ENCODE results near the gene ACP4.

The ACP4 gene

DNA sequence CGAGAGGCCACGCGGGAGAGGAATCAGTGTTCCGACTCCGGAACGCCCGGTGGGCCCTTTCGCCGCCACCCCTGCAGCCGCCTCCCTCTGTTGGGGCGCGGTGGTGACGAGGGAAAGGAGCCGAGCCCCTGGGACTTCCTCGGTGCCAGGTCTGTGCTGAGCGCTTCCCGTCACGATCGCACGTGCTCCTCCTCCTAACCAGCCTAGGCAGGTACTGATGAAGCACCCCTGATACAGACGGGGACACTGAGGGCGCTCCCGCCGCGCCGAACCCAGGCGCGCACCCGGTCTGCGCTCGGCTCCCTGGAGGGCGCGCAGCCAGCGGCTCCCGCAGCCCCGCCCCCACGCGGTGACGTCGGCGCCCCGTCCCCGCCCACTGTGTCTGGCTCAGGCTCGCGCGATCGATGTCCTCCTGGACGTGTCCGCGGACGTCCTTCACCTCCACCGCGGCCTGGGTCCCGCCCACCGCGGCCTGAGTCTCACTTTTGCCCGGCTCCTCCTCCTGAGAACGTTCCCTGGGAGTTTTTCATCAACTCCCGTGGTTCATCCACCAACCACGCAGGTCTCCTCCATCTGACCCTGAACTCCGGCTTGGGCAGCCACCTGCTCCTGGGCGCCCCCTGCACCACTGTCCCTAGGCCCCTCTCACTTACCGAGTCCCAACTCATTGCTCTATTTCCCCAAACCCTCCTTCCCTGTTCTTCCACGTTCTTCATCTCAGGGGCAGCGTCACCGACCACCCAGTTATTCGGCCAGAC, 45.7 kb downstream of the ACP4 start:
- H4K20me1 ChIP-seq (ENCODE audit: insufficient read depth, low read length): no peaks in the 10 kb centered on the region
- no peaks in the 10 kb centered on the region for H3K9me3 ChIP-seq (ENCODE audit: insufficient read depth, low read length)
- H3K36me3 ChIP-seq (replicated peaks; ENCODE audit: low read depth, low read length): no peaks in the 10 kb centered on the region
- no peak overlapping the region for H3K27ac ChIP-seq (ENCODE audit: low read length)
- H2AFZ ChIP-seq (ENCODE audit: low read depth, low read length): peak overlapping the region; percentile 76
- peaks cover 6% of the 10 kb centered on the region for H3K4me1 ChIP-seq (ENCODE audit: low read length)
- H3K9ac ChIP-seq (ENCODE audit: low read length): peak overlapping the region; percentile 62
- no peak for TF ChIP-seq EZH2phosphoT487 (IDR thresholded peaks at IDR 0.05; ENCODE audit: low read depth)
- TF ChIP-seq, protein P1, sequence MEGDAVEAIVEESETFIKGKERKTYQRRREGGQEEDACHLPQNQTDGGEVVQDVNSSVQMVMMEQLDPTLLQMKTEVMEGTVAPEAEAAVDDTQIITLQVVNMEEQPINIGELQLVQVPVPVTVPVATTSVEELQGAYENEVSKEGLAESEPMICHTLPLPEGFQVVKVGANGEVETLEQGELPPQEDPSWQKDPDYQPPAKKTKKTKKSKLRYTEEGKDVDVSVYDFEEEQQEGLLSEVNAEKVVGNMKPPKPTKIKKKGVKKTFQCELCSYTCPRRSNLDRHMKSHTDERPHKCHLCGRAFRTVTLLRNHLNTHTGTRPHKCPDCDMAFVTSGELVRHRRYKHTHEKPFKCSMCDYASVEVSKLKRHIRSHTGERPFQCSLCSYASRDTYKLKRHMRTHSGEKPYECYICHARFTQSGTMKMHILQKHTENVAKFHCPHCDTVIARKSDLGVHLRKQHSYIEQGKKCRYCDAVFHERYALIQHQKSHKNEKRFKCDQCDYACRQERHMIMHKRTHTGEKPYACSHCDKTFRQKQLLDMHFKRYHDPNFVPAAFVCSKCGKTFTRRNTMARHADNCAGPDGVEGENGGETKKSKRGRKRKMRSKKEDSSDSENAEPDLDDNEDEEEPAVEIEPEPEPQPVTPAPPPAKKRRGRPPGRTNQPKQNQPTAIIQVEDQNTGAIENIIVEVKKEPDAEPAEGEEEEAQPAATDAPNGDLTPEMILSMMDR (IDR thresholded peaks at IDR 0.05; ENCODE audit: low read depth, low read length): no peak
- peak overlapping the region; percentile 95 for H3K4me2 ChIP-seq (ENCODE audit: low read length)
- peak overlapping the region; percentile 82 for H3K4me3 ChIP-seq (ENCODE audit: low read length)
- H3K79me2 ChIP-seq (ENCODE audit: low read length): no peaks in the 10 kb centered on the region
- H3K27me3 ChIP-seq (ENCODE audit: low read depth, low read length): peaks cover 21% of the 10 kb centered on the region

DNA sequence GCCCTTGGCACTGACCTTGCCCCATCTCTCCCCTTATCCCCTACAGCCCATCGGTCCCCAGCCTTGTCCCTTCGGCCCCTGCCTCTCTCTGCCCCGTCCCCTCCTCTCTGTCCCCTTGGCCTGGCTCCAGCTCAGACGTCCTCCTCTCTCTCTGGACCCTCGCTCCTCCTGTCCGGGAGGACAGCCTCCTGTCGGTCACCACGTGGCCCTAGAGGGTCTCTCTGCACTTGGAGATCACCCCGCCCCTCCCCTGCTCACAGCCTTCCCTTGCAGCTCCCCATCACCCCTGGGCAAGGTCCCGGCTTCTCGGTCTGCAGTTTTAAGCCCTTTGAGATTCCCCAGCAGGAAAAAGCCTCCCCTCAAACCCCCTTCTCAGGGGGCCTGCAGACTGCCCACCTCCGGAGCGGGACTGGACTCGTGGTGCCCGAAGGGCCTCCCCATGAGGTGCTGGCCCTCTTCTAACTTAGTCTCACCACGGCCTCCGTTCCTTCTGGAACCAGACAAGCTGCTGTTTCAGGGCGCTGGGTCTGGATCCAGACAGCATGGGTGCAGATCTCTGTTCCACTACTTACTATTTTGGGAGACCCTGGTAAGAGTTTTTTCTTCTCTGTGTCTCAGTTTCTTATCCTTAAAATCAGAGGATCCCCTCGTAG, 46.5 kb downstream of the ACP4 start:
- H3K9ac ChIP-seq (ENCODE audit: low read length): no peak overlapping the region
- peak overlapping the region; percentile 95 for H3K4me2 ChIP-seq (ENCODE audit: low read length)
- no peak overlapping the region for H2AFZ ChIP-seq (ENCODE audit: low read depth, low read length)
- H3K9me3 ChIP-seq (ENCODE audit: insufficient read depth, low read length): no peaks in the 10 kb centered on the region
- H4K20me1 ChIP-seq (ENCODE audit: insufficient read depth, low read length): no peaks in the 10 kb centered on the region
- peaks cover 19% of the 10 kb centered on the region for H3K27me3 ChIP-seq (ENCODE audit: low read depth, low read length)
- H3K4me3 ChIP-seq (ENCODE audit: low read length): peak overlapping the region; percentile 82
- no peak overlapping the region for H3K27ac ChIP-seq (ENCODE audit: low read length)
- H3K79me2 ChIP-seq (ENCODE audit: low read length): no peaks in the 10 kb centered on the region
- TF ChIP-seq EZH2phosphoT487 (IDR thresholded peaks at IDR 0.05; ENCODE audit: low read depth): no peak
- TF ChIP-seq, protein P1 (IDR thresholded peaks at IDR 0.05; ENCODE audit: low read depth, low read length): no peak
- no peaks in the 10 kb centered on the region for H3K36me3 ChIP-seq (replicated peaks; ENCODE audit: low read depth, low read length)
- peaks cover 6% of the 10 kb centered on the region for H3K4me1 ChIP-seq (ENCODE audit: low read length)

DNA sequence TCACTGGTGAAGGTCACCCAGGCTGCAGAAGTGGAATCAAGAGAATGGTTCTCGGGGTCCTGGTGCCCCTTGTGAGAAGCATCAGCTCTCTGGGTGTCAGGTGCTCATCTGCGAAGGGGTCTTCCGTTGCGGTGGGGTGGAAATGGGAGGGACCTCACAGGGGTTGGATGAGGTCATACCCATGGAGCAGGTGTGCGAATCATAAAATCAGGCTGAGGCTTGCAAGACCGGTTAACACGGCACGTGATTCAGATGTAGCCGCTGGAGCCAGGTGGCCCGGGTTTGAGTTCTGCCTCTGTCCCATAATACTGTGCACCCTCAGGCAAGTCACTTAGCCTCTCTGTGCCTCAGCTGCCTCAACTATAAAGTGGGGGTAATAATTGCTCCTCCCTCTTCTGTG, 47.1 kb downstream of the ACP4 start:
- Histone ChIP-seq H3K27ac (ENCODE audit: low read length) (no peak overlapping the region), H3K79me2 (ENCODE audit: low read length) (no peaks in the 10 kb centered on the region), H2AFZ (ENCODE audit: low read depth, low read length) (no peak overlapping the region), H4K20me1 (ENCODE audit: insufficient read depth, low read length) (no peaks in the 10 kb centered on the region), H3K36me3 (replicated peaks; ENCODE audit: low read depth, low read length) (no peaks in the 10 kb centered on the region), H3K27me3 (ENCODE audit: low read depth, low read length) (peaks cover 23% of the 10 kb centered on the region), H3K4me1 (ENCODE audit: low read length) (peaks cover 6% of the 10 kb centered on the region), H3K9me3 (ENCODE audit: insufficient read depth, low read length) (no peaks in the 10 kb centered on the region), H3K4me2 (ENCODE audit: low read length) (no peak overlapping the region), H3K9ac (ENCODE audit: low read length) (no peak overlapping the region), H3K4me3 (ENCODE audit: low read length) (no peak overlapping the region)
- TF ChIP-seq EZH2phosphoT487 (IDR thresholded peaks at IDR 0.05; ENCODE audit: low read depth): no peak
- TF ChIP-seq, protein P1 (IDR thresholded peaks at IDR 0.05; ENCODE audit: low read depth, low read length): no peak

DNA sequence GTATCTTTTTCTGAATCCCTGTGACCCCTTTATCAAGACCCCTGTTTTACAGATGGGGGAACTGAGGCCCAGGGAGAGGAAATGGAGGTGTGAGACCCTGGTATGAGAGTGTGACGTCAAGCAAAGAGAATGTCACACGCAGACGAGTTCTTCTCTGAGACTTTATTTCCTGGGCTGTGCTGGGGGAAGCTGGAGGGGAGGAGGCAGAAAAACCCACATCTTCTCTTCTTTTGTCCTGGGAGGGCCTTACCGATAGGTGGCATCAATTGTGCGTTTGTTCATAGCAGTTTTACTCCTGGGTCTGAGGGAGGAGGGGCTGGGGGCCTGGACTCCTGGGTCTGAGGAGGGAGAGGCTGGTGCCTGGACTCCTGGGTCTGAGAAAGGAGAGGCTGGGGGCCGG, 48.0 kb downstream of the ACP4 start:
- Histone ChIP-seq H3K9me3 (ENCODE audit: insufficient read depth, low read length) (no peaks in the 10 kb centered on the region), H3K27ac (ENCODE audit: low read length) (no peak overlapping the region), H3K79me2 (ENCODE audit: low read length) (no peaks in the 10 kb centered on the region), H3K9ac (ENCODE audit: low read length) (no peak overlapping the region), H2AFZ (ENCODE audit: low read depth, low read length) (no peak overlapping the region; the same call in 1 of the 2 replicates), H3K4me1 (ENCODE audit: low read length) (peaks cover 6% of the 10 kb centered on the region), H3K36me3 (replicated peaks; ENCODE audit: low read depth, low read length) (no peaks in the 10 kb centered on the region), H3K27me3 (ENCODE audit: low read depth, low read length) (peaks cover 24% of the 10 kb centered on the region), H3K4me3 (ENCODE audit: low read length) (no peak overlapping the region), H3K4me2 (ENCODE audit: low read length) (0 out of 2 replicates have a peak overlapping the region, but pooled peaks have one; percentile 3), H4K20me1 (ENCODE audit: insufficient read depth, low read length) (no peaks in the 10 kb centered on the region)
- TF ChIP-seq EZH2phosphoT487 (IDR thresholded peaks at IDR 0.05; ENCODE audit: low read depth): no peak
- TF ChIP-seq, protein P1 (IDR thresholded peaks at IDR 0.05; ENCODE audit: low read depth, low read length): peak; percentile 55

Data from OCI-LY3 (cell line).